ENCODE measurements around the gene IGSF21.

Gene IGSF21

GRCh38 chr1:18121072-18121820 is 13.6 kb downstream of the IGSF21 start:
- Histone ChIP-seq H4K20me1 (ENCODE audit: insufficient read depth, low read length) (no peaks in the 10 kb centered on the region), H3K4me3 (ENCODE audit: low read depth, low read length, poor library complexity, severe bottlenecking) (no peak overlapping the region), H2AFZ (ENCODE audit: low read length) (no peak overlapping the region), H3K4me2 (ENCODE audit: low read length) (no peak overlapping the region), H3F3A (ENCODE audit: insufficient read depth, low read length) (no peaks in the 10 kb centered on the region), H3K27ac (ENCODE audit: low read depth, low read length, poor library complexity, severe bottlenecking) (no peak overlapping the region), H3K36me3 (ENCODE audit: insufficient read depth, low read length) (no peaks in the 10 kb centered on the region), H3K9me2 (ENCODE audit: low read depth, low read length) (no peaks in the 10 kb centered on the region), H3K9ac (ENCODE audit: low read length) (no peak overlapping the region), H3K79me2 (ENCODE audit: insufficient read depth, low read length) (no peaks in the 10 kb centered on the region), H3K9me3 (ENCODE audit: low read length) (no peaks in the 10 kb centered on the region), H3K27me3 (ENCODE audit: insufficient read depth, low read length) (no peaks in the 10 kb centered on the region), H3K4me1 (ENCODE audit: insufficient read depth, low read length, severe bottlenecking) (no peaks in the 10 kb centered on the region)
- TF ChIP-seq EZH2 (IDR thresholded peaks at IDR 0.05; ENCODE audit: borderline replicate concordance, low read length) (no peak), CTCF (IDR thresholded peaks at IDR 0.05; ENCODE audit: low read length) (no peak)

- no peak overlapping the region for H2AFZ ChIP-seq (ENCODE audit: low read length)
- H3K9me3 ChIP-seq (ENCODE audit: low read length): no peaks in the 10 kb centered on the region
- no peaks in the 10 kb centered on the region for H3K4me1 ChIP-seq (ENCODE audit: insufficient read depth, low read length, severe bottlenecking)
- H3K27me3 ChIP-seq (ENCODE audit: insufficient read depth, low read length): no peaks in the 10 kb centered on the region
- no peaks in the 10 kb centered on the region for H3K9me2 ChIP-seq (ENCODE audit: low read depth, low read length)
- H3K9ac ChIP-seq (ENCODE audit: low read length): no peak overlapping the region
- H3F3A ChIP-seq (ENCODE audit: insufficient read depth, low read length): no peaks in the 10 kb centered on the region
- H3K36me3 ChIP-seq (ENCODE audit: insufficient read depth, low read length): no peaks in the 10 kb centered on the region
- TF ChIP-seq EZH2 (IDR thresholded peaks at IDR 0.05; ENCODE audit: borderline replicate concordance, low read length): no peak
- no peak for TF ChIP-seq CTCF (IDR thresholded peaks at IDR 0.05; ENCODE audit: low read length)
- no peaks in the 10 kb centered on the region for H3K79me2 ChIP-seq (ENCODE audit: insufficient read depth, low read length)
- H3K4me2 ChIP-seq (ENCODE audit: low read length): no peak overlapping the region
- no peak overlapping the region for H3K27ac ChIP-seq (ENCODE audit: low read depth, low read length, poor library complexity, severe bottlenecking)
- H3K4me3 ChIP-seq (ENCODE audit: low read depth, low read length, poor library complexity, severe bottlenecking): no peak overlapping the region
- no peaks in the 10 kb centered on the region for H4K20me1 ChIP-seq (ENCODE audit: insufficient read depth, low read length)
Measured at GRCh38 chr1:18123467-18123992, 15.9 kb downstream of the IGSF21 start.

GRCh38 chr1:18124977-18125376 is 17.4 kb downstream of the IGSF21 start:
- H3K27ac ChIP-seq (ENCODE audit: low read depth, low read length, poor library complexity, severe bottlenecking): no peak overlapping the region
- H3K4me1 ChIP-seq (ENCODE audit: insufficient read depth, low read length, severe bottlenecking): no peaks in the 10 kb centered on the region
- H3K9ac ChIP-seq (ENCODE audit: low read length): no peak overlapping the region
- H3K27me3 ChIP-seq (ENCODE audit: insufficient read depth, low read length): no peaks in the 10 kb centered on the region
- H3K36me3 ChIP-seq (ENCODE audit: insufficient read depth, low read length): no peaks in the 10 kb centered on the region
- TF ChIP-seq EZH2 (IDR thresholded peaks at IDR 0.05; ENCODE audit: borderline replicate concordance, low read length): no peak
- no peak for TF ChIP-seq CTCF (IDR thresholded peaks at IDR 0.05; ENCODE audit: low read length)
- no peaks in the 10 kb centered on the region for H3F3A ChIP-seq (ENCODE audit: insufficient read depth, low read length)
- no peaks in the 10 kb centered on the region for H3K9me3 ChIP-seq (ENCODE audit: low read length)
- H4K20me1 ChIP-seq (ENCODE audit: insufficient read depth, low read length): no peaks in the 10 kb centered on the region
- H3K9me2 ChIP-seq (ENCODE audit: low read depth, low read length): no peaks in the 10 kb centered on the region
- H3K4me3 ChIP-seq (ENCODE audit: low read depth, low read length, poor library complexity, severe bottlenecking): no peak overlapping the region
- no peaks in the 10 kb centered on the region for H3K79me2 ChIP-seq (ENCODE audit: insufficient read depth, low read length)
- H2AFZ ChIP-seq (ENCODE audit: low read length): no peak overlapping the region
- H3K4me2 ChIP-seq (ENCODE audit: low read length): no peak overlapping the region

Measured in OCI-LY1 (cell line).